T-cell (primary cell): ENCODE measurements around the gene XXYLT1. TPM values are rescaled to one million over a fixed set of nuclear protein-coding genes. Genes with fewer than 3 reads are reported as not detected.
A peak's percentile ranks its signal among the peaks of the same experiment; 100 is the strongest.

Experiments used
- ATAC-seq, 4 experiments: fragments of 200-7000 bp in 3 of 4; fragments of 150-1000 bp in 1 of 4; cut with Tn5 transposase; replicated peaks in 1 of 4; 1 replicate in 3 of 4; 2 replicates in 1 of 4; pipeline ENCODE4 v1.10.0; 2021; ENCODE audit warnings: moderate library complexity in 3 of 4, mild to moderate bottlenecking in 2 of 4, moderate number of reproducible peaks in 1 of 4
- CTCF ChIA-PET, 2 donors: fragments of 300-600 bp; sonication (Branson Sonifier 250); formaldehyde crosslinking; loops; one replicate each; lab custom pipeline; 2022; ENCODE audit warnings: antibody characterized with exemption in 2 of 2; lab: Charles Lee
- POLR2A ChIA-PET, 2 donors: fragments of 300-600 bp; sonication (Branson Sonifier 250); formaldehyde crosslinking; loops; one replicate each; lab custom pipeline; 2022; ENCODE audit warnings: antibody characterized with exemption in 2 of 2; lab: Charles Lee
- DNase-seq, 35 experiments: peaks; one replicate each; pipeline versions ENCODE4 v3.0.0 to v3.0.0-alpha.2; 2013 to 2023
- H3K27ac ChIP-seq: one replicate; pipeline ENCODE4 v1.5.1; 2013; ENCODE audit warnings: low read length
- H3K27me3 ChIP-seq, 2 experiments: replicated peaks in 1 of 2; 1 replicate in 1 of 2; 2 replicates in 1 of 2; pipeline versions ENCODE4 v1.6.1 to v1.7.0; 2013; ENCODE audit warnings: low read length in 1 of 2, mixed read lengths in 1 of 2; ENCODE audit not compliant: control insufficient read depth in 2 of 2, insufficient read depth in 2 of 2; ENCODE audit errors: extremely low read depth in 1 of 2
- H3K36me3 ChIP-seq, 2 donors: 1 replicate in 1 of 2; 2 replicates in 1 of 2; pipeline versions ENCODE4 v1.6.1 to v1.7.0; 2013; ENCODE audit warnings: low read length in 1 of 2; ENCODE audit not compliant: control insufficient read depth in 2 of 2, insufficient read depth in 1 of 2; ENCODE audit errors: extremely low read depth in 1 of 2
- H3K4me1 ChIP-seq, 2 experiments: 1 replicate in 1 of 2; 2 replicates in 1 of 2; pipeline versions ENCODE4 v1.6.1 to v1.7.0; 2013; ENCODE audit warnings: low read length in 2 of 2, mixed read lengths in 1 of 2; ENCODE audit not compliant: insufficient read depth in 2 of 2, control insufficient read depth in 1 of 2; ENCODE audit errors: extremely low read depth in 1 of 2
- H3K4me3 ChIP-seq, 2 donors: 1 replicate in 1 of 2; 2 replicates in 1 of 2; pipeline versions ENCODE4 v1.5.1 to v1.7.0; 2013; ENCODE audit warnings: mild to moderate bottlenecking in 2 of 2, low read length in 1 of 2, moderate library complexity in 1 of 2; ENCODE audit not compliant: control insufficient read depth in 1 of 2; ENCODE audit errors: extremely low read depth in 1 of 2
- H3K9me3 ChIP-seq: 2 replicates; pipeline ENCODE4 v1.7.0; 2013
- H3K27ac Mint-ChIP-seq, 2 donors: one replicate each; pipeline ENCODE4 v1.8.0; 2020 to 2021; ENCODE audit warnings: mild to moderate bottlenecking in 2 of 2, mixed read lengths in 2 of 2
- H3K27me3 Mint-ChIP-seq, 2 donors: one replicate each; pipeline ENCODE4 v1.8.0; 2021 to 2022; ENCODE audit warnings: mixed read lengths in 2 of 2
- H3K36me3 Mint-ChIP-seq: one replicate; pipeline ENCODE4 v1.8.0; 2021; ENCODE audit warnings: mixed read lengths
- H3K4me1 Mint-ChIP-seq, 3 donors: one replicate each; pipeline ENCODE4 v1.8.0; 2020 to 2022; ENCODE audit warnings: mixed read lengths in 3 of 3, mild to moderate bottlenecking in 1 of 3
- H3K4me3 Mint-ChIP-seq, 3 donors: one replicate each; pipeline ENCODE4 v1.8.0; 2020 to 2022; ENCODE audit warnings: mild to moderate bottlenecking in 3 of 3, mixed read lengths in 3 of 3, moderate library complexity in 3 of 3
- H3K9me3 Mint-ChIP-seq, 3 donors: one replicate each; pipeline ENCODE4 v1.8.0; 2020 to 2022; ENCODE audit warnings: mixed read lengths in 3 of 3
- whole genome bisulfite sequencing: methylation state at CpG from one replicate; pipeline ENCODE4 v1.1.5; 2013; ENCODE audit warnings: missing lambda C conversion rate; ENCODE audit not compliant: insufficient coverage; 5-methylcytosine and 5-hydroxymethylcytosine counted together
- total RNA-seq, 35 experiments: library from RNA in 6 of 35; stranded (reverse) in 6 of 35; fragments of 120-200 nt in 1 of 35; gene quantifications; one replicate each; pipeline versions ENCODE4 v1.2.1 to v1.2.4 and lab custom pipeline; 2013 to 2026

The XXYLT1 gene
- total RNA-seq, 5 donors from 2014 or later (not counting 1 experiment from before 2014, with no cell fraction given): 4.6 to 9.1 (median 5.7) TPM

DNA sequence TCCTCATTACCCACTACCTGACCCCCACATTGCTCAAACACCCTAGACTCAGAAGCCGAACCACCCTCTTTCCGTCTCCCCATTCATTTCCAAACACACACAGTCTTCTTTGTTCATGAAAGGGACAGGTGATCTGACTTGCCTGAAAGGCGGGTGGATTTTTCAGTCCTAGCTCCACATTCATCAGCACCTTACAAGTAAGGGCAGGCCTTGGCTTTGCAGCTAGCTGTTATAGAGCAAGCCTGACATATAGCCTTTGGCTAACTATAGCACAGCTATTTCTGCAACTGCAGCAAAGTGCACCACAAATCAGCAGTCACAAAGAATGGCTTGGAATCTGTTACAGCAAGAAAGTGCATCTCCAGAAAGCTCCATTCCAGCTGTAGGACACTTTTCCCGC is 139.8 kb downstream of the XXYLT1 start:
- no peaks in the 10 kb centered on the region for H3K9me3 Mint-ChIP-seq
- ChIA-PET POLR2A (no interaction called here), CTCF (no interaction called here)
- no peaks in the 10 kb centered on the region for H3K27me3 ChIP-seq
- no peak overlapping the region for H3K4me3 Mint-ChIP-seq
- H3K4me1 ChIP-seq: peaks cover 0 to 17% of the 10 kb centered on the region in 2 experiments
- H3K27ac Mint-ChIP-seq: no peak overlapping the region
- no peaks in the 10 kb centered on the region for H3K36me3 ChIP-seq
- no peak for DNase-seq
- no peaks in the 10 kb centered on the region for H3K27me3 Mint-ChIP-seq
- WGBS: 100% methylated on average over 3 of the region's 4 CpGs
- H3K9me3 ChIP-seq: no peaks in the 10 kb centered on the region
- no peak for ATAC-seq
- H3K36me3 Mint-ChIP-seq: peaks cover 4% of the 10 kb centered on the region
- H3K27ac ChIP-seq: no peak overlapping the region
- H3K4me3 ChIP-seq: no peak overlapping the region
- H3K4me1 Mint-ChIP-seq: peaks cover 22 to 38% (median 29%) of the 10 kb centered on the region in 3 donors

DNA sequence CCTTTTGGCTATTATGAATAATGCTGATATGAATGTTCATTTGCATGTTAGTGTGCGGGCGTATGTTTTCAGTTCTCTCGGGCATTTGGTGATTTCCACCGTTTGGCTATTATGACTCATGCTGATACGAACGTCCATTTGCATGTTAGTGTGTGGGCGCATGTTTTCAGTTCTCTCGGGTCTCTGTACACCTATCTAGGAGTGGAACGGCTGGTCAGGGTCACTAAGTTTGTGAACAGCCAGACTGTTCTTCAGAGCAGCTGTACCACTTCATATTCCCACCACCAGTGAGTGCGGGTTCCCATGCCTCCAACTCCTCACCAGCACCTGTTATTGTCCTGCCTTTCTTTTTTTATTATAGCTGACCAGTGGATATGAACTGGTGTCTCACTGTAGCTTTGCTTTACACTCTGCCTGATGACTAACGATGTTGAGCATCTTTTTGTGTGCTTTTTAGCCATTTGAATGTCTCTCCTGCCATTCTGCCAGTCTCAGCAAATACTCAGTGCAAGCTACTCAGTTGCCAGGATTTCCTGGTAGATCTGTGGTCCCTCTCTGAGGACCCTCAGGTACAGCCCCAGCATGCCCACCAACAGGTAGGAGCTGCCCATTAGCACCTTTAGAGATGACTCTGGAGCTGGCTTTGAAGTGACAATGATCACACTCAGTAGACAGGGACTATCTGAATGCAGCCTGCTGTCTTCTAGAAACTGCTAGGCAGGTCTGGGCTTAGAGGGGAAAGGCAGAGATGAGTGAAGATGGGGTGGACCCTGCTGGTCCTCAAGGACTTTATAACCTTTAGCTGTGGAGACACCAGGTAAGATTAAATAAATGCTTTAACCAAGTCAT is 141.1 kb downstream of the XXYLT1 start:
- peak in 1 of 35 experiments; percentile 47 for DNase-seq
- Mint-ChIP-seq H3K27me3 (no peaks in the 10 kb centered on the region), H3K27ac (peak overlapping the region in 1 of 2 donors; percentile 32), H3K4me1 (peaks cover 22 to 40% (median 34%) of the 10 kb centered on the region in 3 donors), H3K4me3 (peak overlapping the region; percentile 23 to 68 (median 30)), H3K9me3 (no peaks in the 10 kb centered on the region), H3K36me3 (no peaks in the 10 kb centered on the region)
- peak in 3 of 4 experiments; percentile 22 to 33 (median 29) for ATAC-seq
- 23% methylated on average over 10 of the region's 11 CpGs for WGBS
- no peaks in the 10 kb centered on the region for H3K9me3 ChIP-seq
- no peaks in the 10 kb centered on the region for H3K27me3 ChIP-seq
- H3K4me1 ChIP-seq: peaks cover 0 to 25% of the 10 kb centered on the region in 2 experiments
- ChIA-PET CTCF (no interaction called here), POLR2A (no interaction called here)
- peak overlapping the region in 1 of 2 donors; percentile 21 for H3K4me3 ChIP-seq
- H3K36me3 ChIP-seq: no peaks in the 10 kb centered on the region
- peak overlapping the region; percentile 57 for H3K27ac ChIP-seq

DNA sequence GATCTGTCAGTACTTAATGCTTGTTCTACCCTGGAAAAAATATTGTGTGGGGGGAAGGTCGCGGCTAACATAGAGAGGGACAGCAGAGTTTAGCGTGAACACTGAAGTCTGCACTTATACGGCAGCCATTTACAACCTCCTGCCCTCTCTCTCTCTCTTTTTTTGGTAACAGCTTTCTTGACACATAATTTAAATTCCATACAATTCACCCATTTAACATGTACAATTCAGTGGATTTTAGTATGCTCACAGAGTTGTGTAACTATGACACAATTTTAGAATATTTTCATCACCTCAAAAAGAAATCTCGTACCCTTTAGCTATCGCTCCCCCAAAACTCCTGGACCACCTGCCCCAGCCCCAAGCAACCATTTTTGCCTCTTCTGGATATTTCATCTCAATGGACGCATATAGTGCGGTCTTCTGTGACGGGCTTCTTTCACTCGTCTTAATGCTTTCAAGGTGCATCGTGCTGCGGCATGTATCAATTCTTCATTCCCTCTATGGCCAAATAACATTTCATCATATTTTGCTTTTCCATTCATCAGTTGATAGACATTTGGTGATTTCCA is 141.8 kb downstream of the XXYLT1 start:
- Histone ChIP-seq H3K4me1 (peaks cover 0 to 25% of the 10 kb centered on the region in 2 experiments), H3K27ac (peak overlapping the region; percentile 56), H3K36me3 (no peaks in the 10 kb centered on the region), H3K27me3 (no peaks in the 10 kb centered on the region), H3K4me3 (peak overlapping the region in 1 of 2 donors; percentile 21), H3K9me3 (no peaks in the 10 kb centered on the region)
- 86% methylated on average over 4 of the region's 12 CpGs for WGBS
- Mint-ChIP-seq H3K36me3 (no peaks in the 10 kb centered on the region), H3K4me1 (peaks cover 22 to 40% (median 34%) of the 10 kb centered on the region in 3 donors), H3K4me3 (peak overlapping the region; percentile 23 to 68 (median 30)), H3K27me3 (no peaks in the 10 kb centered on the region), H3K27ac (peak overlapping the region in 1 of 2 donors; percentile 32), H3K9me3 (no peaks in the 10 kb centered on the region)
- ChIA-PET CTCF (no interaction called here), POLR2A (no interaction called here)
- ATAC-seq (no peak), DNase-seq (no peak)

DNA sequence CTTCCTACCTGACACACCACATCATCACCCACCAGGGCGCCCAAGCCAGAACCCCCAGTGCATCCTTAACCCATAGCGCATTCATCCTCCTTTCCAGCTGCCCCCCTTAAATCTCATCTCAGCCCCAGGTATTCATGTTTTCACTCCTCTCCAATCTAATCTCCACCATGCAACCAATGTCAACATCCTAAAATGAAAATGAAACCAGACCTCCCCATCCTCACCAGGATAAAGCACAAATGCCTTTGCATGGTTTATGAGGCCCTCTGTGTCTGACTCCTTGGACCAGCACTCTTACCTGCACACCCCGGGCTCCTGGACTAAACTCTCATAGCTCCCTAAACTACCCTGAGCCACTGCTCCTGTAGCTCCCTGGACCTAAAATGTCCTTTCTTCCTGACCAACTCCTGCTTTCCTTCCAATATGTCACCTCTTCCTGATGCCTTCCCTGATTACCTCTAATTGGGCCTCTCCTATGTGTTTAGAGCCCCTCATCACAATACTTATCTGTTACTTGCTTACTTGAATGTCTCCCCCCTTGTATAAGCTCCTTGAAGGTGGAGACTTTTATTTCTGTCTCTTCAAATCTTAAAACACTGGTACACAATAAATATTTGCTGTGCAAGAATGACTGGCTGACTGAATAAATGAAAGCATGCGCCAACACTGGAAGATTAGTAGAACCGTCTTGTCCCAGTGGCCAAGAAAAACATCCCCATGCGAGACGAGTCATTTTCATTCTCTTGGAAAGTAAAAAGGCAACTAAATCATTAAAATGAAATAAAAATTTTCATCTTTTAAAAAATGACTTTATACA is 142.5 kb downstream of the XXYLT1 start:
- Mint-ChIP-seq H3K36me3 (no peaks in the 10 kb centered on the region), H3K9me3 (no peaks in the 10 kb centered on the region), H3K4me1 (peaks cover 22 to 38% (median 34%) of the 10 kb centered on the region in 3 donors), H3K4me3 (peak overlapping the region in 2 of 3 donors; percentile 2 to 30), H3K27me3 (no peaks in the 10 kb centered on the region), H3K27ac (peak overlapping the region; percentile 1 to 4)
- no peaks in the 10 kb centered on the region for H3K27me3 ChIP-seq
- peaks cover 0 to 25% of the 10 kb centered on the region in 2 experiments for H3K4me1 ChIP-seq
- no peaks in the 10 kb centered on the region for H3K36me3 ChIP-seq
- peak overlapping the region; percentile 56 for H3K27ac ChIP-seq
- ChIA-PET CTCF (no interaction called here), POLR2A (no interaction called here)
- no peaks in the 10 kb centered on the region for H3K9me3 ChIP-seq
- DNase-seq (no peak), ATAC-seq (no peak)
- 95% methylated on average over 3 of the region's 7 CpGs for WGBS
- H3K4me3 ChIP-seq: no peak overlapping the region

DNA sequence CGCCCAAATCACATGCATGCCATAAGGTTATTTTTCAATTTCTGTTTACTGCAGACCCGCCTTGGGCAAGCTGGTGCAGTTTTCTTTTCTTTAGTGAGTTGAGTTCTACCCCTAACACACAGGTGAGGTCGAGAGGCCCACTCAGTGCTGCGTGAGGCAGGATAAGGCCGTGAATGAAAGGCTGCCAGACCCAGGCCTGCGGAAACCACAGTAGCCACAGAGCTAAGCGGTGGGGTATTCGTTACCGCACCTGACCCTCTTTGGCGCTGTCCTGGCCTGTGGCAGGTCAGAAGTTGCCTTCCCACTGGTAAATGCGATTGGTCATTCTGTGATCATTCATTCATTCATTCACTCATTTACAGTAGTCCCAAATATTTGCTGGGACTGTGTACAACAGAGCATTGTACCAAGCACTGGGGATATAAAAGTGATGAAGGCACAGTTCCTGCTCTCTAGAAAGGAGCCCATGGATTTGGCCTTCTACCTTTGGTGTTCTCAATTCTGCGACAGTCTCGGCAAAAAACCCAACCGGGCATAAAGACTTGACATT is 144.8 kb downstream of the XXYLT1 start:
- no peaks in the 10 kb centered on the region for H3K27me3 ChIP-seq
- POLR2A ChIA-PET: no interaction called here
- Mint-ChIP-seq H3K27me3 (no peaks in the 10 kb centered on the region), H3K4me3 (no peak overlapping the region), H3K27ac (no peak overlapping the region), H3K9me3 (no peaks in the 10 kb centered on the region), H3K36me3 (no peaks in the 10 kb centered on the region), H3K4me1 (peaks cover 22 to 35% (median 34%) of the 10 kb centered on the region in 3 donors)
- ATAC-seq: no peak
- no peaks in the 10 kb centered on the region for H3K9me3 ChIP-seq
- H3K36me3 ChIP-seq: no peaks in the 10 kb centered on the region
- DNase-seq: no peak
- H3K4me3 ChIP-seq: no peak overlapping the region
- CTCF ChIA-PET: no interaction called here
- peaks cover 0 to 25% of the 10 kb centered on the region in 2 experiments for H3K4me1 ChIP-seq
- H3K27ac ChIP-seq: no peak overlapping the region
- WGBS: 54% methylated on average over 8 of the region's 14 CpGs

DNA sequence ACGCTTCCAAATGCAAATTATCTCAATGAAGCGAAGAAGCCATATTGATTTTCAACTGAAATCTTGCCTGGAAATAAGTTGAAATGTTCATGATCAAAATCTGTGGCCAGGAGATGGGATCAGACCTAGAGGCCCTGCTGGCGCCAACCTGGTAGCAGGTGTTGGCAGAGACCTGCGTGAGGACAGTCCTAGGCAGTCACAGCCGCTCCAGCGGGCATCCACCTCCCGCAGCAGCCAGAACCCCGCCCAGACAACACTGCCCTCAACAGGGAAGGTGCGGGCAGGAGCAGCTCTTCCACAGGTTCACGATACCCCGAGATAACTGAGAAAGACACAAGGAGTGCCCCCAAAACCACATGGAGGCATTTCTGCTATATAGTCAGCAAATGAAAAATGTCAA is 145.3 kb downstream of the XXYLT1 start:
- Histone ChIP-seq H3K9me3 (no peaks in the 10 kb centered on the region), H3K27ac (no peak overlapping the region), H3K4me3 (no peak overlapping the region), H3K36me3 (no peaks in the 10 kb centered on the region), H3K4me1 (peaks cover 0 to 25% of the 10 kb centered on the region in 2 experiments), H3K27me3 (no peaks in the 10 kb centered on the region)
- ATAC-seq: no peak
- Mint-ChIP-seq H3K27ac (no peak overlapping the region), H3K9me3 (no peaks in the 10 kb centered on the region), H3K36me3 (no peaks in the 10 kb centered on the region), H3K4me3 (no peak overlapping the region), H3K27me3 (no peaks in the 10 kb centered on the region), H3K4me1 (peaks cover 22 to 34% (median 32%) of the 10 kb centered on the region in 3 donors)
- DNase-seq: no peak
- WGBS: 90% methylated on average over 10 of the region's 11 CpGs
- POLR2A ChIA-PET: no interaction called here
- CTCF ChIA-PET: no interaction called here
